ENCODE data around the gene YTHDF2.

Gene YTHDF2

GRCh38 chr1:28755701-28756100, 19.0 kb downstream of the YTHDF2 start:
- peaks cover 8 to 17% (median 8%) of the 10 kb centered on the region in 3 donors for H3K36me3 ChIP-seq
- peaks cover 5 to 75% (median 45%) of the 10 kb centered on the region in 4 donors for H3K4me1 ChIP-seq
- H3K27me3 ChIP-seq, result no peaks in the 10 kb centered on the region

GRCh38 chr1:28756846-28757245, 20.1 kb downstream of the YTHDF2 start:
- H3K27me3 ChIP-seq, result no peaks in the 10 kb centered on the region
- no peak for TF ChIP-seq CTCF (IDR thresholded peaks at IDR 0.05)
- H3K9me3 ChIP-seq, result no peaks in the 10 kb centered on the region
- H3K27ac ChIP-seq, result no peak overlapping the region
- no peak for DNase-seq
- intact Hi-C loops (cut with DNase I; ENCODE audit: low total_unique reads), result no loop called here
- peaks cover 10 to 26% (median 16%) of the 10 kb centered on the region in 3 donors for H3K36me3 ChIP-seq
- H3K4me3 ChIP-seq, result no peak overlapping the region
- H3K4me1 ChIP-seq, result peaks cover 5 to 64% (median 34%) of the 10 kb centered on the region in 4 donors

More at GRCh38 chr1:28755701-28756100, 19.0 kb downstream of the YTHDF2 start:
- TF ChIP-seq CTCF (IDR thresholded peaks at IDR 0.05), result no peak
- intact Hi-C loops (cut with DNase I; ENCODE audit: low total_unique reads), result no loop called here
- DNase-seq, result no peak
- no peak overlapping the region for H3K4me3 ChIP-seq
- peak overlapping the region in 1 of 2 donors; percentile 11 for H3K27ac ChIP-seq
- no peaks in the 10 kb centered on the region for H3K9me3 ChIP-seq

GRCh38 chr1:28758420-28758819, 21.7 kb downstream of the YTHDF2 start:
- Histone ChIP-seq H3K4me3 (no peak overlapping the region), H3K36me3 (peaks cover 10 to 26% (median 16%) of the 10 kb centered on the region in 3 donors), H3K27ac (no peak overlapping the region), H3K9me3 (no peaks in the 10 kb centered on the region), H3K27me3 (no peaks in the 10 kb centered on the region), H3K4me1 (peaks cover 5 to 50% (median 26%) of the 10 kb centered on the region in 4 donors)
- intact Hi-C loops (cut with DNase I; ENCODE audit: low total_unique reads), result no loop called here
- no peak for DNase-seq
- no peak for TF ChIP-seq CTCF (IDR thresholded peaks at IDR 0.05)

- no peaks in the 10 kb centered on the region for H3K27me3 ChIP-seq
- intact Hi-C loops (cut with DNase I; ENCODE audit: low total_unique reads), result no loop called here
These were observed 22.5 kb downstream of the YTHDF2 start for GRCh38 chr1:28759257-28759656.

GRCh38 chr1:28761189-28761588, 24.4 kb downstream of the YTHDF2 start:
- Histone ChIP-seq H3K36me3 (peaks cover 10 to 29% (median 19%) of the 10 kb centered on the region in 3 donors), H3K4me3 (no peak overlapping the region), H3K27ac (no peak overlapping the region), H3K4me1 (peaks cover 0 to 22% (median 9%) of the 10 kb centered on the region in 4 donors), H3K27me3 (no peaks in the 10 kb centered on the region), H3K9me3 (no peaks in the 10 kb centered on the region)
- no peak for TF ChIP-seq CTCF (IDR thresholded peaks at IDR 0.05)
- intact Hi-C loops (cut with DNase I; ENCODE audit: low total_unique reads), result no loop called here
- no peak for DNase-seq

More at GRCh38 chr1:28759257-28759656, 22.5 kb downstream of the YTHDF2 start:
- TF ChIP-seq CTCF (IDR thresholded peaks at IDR 0.05), result no peak
- Histone ChIP-seq H3K4me1 (peaks cover 5 to 41% (median 19%) of the 10 kb centered on the region in 4 donors), H3K9me3 (no peaks in the 10 kb centered on the region), H3K36me3 (peaks cover 10 to 26% (median 16%) of the 10 kb centered on the region in 3 donors), H3K27ac (no peak overlapping the region), H3K4me3 (no peak overlapping the region)
- DNase-seq, result no peak
